ENCODE measurements around the gene FAP.

- TF ChIP-seq CTCF (IDR thresholded peaks at IDR 0.05) (no peak), POLR2A (IDR thresholded peaks at IDR 0.05) (no peak)
Measured at GRCh38 chr2:162291748-162292147, 48.5 kb upstream of the FAP start.

Measured in testis (tissue), 2 donors.